AG09319 (cell line): ENCODE results near the gene PPP5C.

ENCODE experiments used
- DNase-seq: peaks from one replicate; pipeline ENCODE4 v3.0.0-alpha.2; 2010; ENCODE audit warnings: low read depth; ENCODE audit errors: extremely low read depth
- CTCF ChIP-seq: IDR thresholded peaks from 2 replicates; pipeline ENCODE4 v1.5.1; 2011; ENCODE audit warnings: low read depth, mild to moderate bottlenecking, inconsistent platforms, low read length, moderate library complexity

PPP5C gene

GRCh38 chr19:46387713-46388130 is 40.8 kb downstream of the PPP5C start:
- TF ChIP-seq CTCF: no peak
- DNase-seq: no peak

GRCh38 chr19:46388311-46389095 is 41.6 kb downstream of the PPP5C start:
- no peak for TF ChIP-seq CTCF
- DNase-seq: no peak

- DNase-seq: no peak
- no peak for TF ChIP-seq CTCF
Observed at GRCh38 chr19:46390121-46390858, 43.4 kb downstream of the PPP5C start.

- no peak for DNase-seq
- TF ChIP-seq CTCF: no peak
Observed at GRCh38 chr19:46390866-46391265, 44.0 kb downstream of the PPP5C start.

- no peak for DNase-seq
- no peak for TF ChIP-seq CTCF
Observed at GRCh38 chr19:46391296-46392251, 44.7 kb downstream of the PPP5C start.

GRCh38 chr19:46392252-46392801 is 45.4 kb downstream of the PPP5C start:
- no peak for DNase-seq
- TF ChIP-seq CTCF: no peak
